GM23338 (cell line): ENCODE results near the gene MANBA. TPM values are rescaled to one million over a fixed set of nuclear protein-coding genes. Genes with fewer than 3 reads are reported as not detected.

Source experiments
- ATAC-seq: fragments of 200-7000 bp; cut with Tn5 transposase; 3 replicates; pipeline ENCODE4 v1.9.1; 2020
- DNase-seq: peaks from one replicate; pipeline ENCODE4 v3.0.0-alpha.2; 2015; ENCODE audit warnings: low spot score
- H2AFZ ChIP-seq: fragments of 200-600 bp; sonication (generic); 2 replicates; pipeline ENCODE4 v1.8.0; 2016; ENCODE audit warnings: antibody characterized with exemption, mild to moderate bottlenecking, moderate library complexity
- H3F3A ChIP-seq: fragments of 200-600 bp; sonication (generic); replicated peaks from 2 replicates; pipeline ENCODE4 v1.8.0; 2017; ENCODE audit warnings: antibody characterized with exemption, mixed run types, low read depth
- H3K27ac ChIP-seq: fragments of 200-600 bp; sonication (generic); 2 replicates; pipeline ENCODE4 v1.6.1; 2016; ENCODE audit warnings: low read depth
- H3K27me3 ChIP-seq: fragments of 200-600 bp; sonication (generic); 2 replicates; pipeline ENCODE4 v1.8.0; 2016; ENCODE audit warnings: mild to moderate bottlenecking, mixed run types, moderate library complexity; ENCODE audit not compliant: insufficient read depth
- H3K36me3 ChIP-seq: fragments of 200-600 bp; sonication (generic); 2 replicates; pipeline ENCODE4 v1.8.0; 2016; ENCODE audit warnings: mild to moderate bottlenecking; ENCODE audit not compliant: insufficient read depth
- H3K4me1 ChIP-seq: fragments of 200-600 bp; sonication (generic); 2 replicates; pipeline ENCODE4 v1.8.0; 2016; ENCODE audit warnings: mild to moderate bottlenecking, moderate library complexity; ENCODE audit not compliant: insufficient read depth
- H3K4me2 ChIP-seq: fragments of 200-600 bp; sonication (generic); 2 replicates; pipeline ENCODE4 v1.7.1; 2017; ENCODE audit warnings: mixed run types
- H3K4me3 ChIP-seq: fragments of 200-600 bp; sonication (generic); 2 replicates; pipeline ENCODE4 v1.6.1; 2016; ENCODE audit warnings: mixed run types
- H3K79me2 ChIP-seq: fragments of 200-600 bp; sonication (generic); replicated peaks from 2 replicates; pipeline ENCODE4 v1.8.0; 2017; ENCODE audit warnings: mild to moderate bottlenecking; ENCODE audit not compliant: insufficient read depth
- H3K9me2 ChIP-seq: fragments of 200-600 bp; sonication (generic); 2 replicates; pipeline ENCODE4 v1.8.0; 2017; ENCODE audit not compliant: insufficient read depth
- H4K20me1 ChIP-seq: fragments of 200-600 bp; sonication (generic); replicated peaks from 2 replicates; pipeline ENCODE4 v1.8.0; 2017; ENCODE audit warnings: mild to moderate bottlenecking; ENCODE audit not compliant: insufficient read depth
- H3K27ac Mint-ChIP-seq: 2 replicates; pipeline ENCODE4 v1.8.0; 2020; ENCODE audit warnings: inconsistent platforms, mild to moderate bottlenecking, moderate library complexity, mixed read lengths
- H3K27me3 Mint-ChIP-seq: 3 replicates; pipeline ENCODE4 v1.8.0; 2022; ENCODE audit warnings: low read depth, mild to moderate bottlenecking, moderate library complexity, mixed read lengths, inconsistent platforms; ENCODE audit not compliant: insufficient read depth, poor library complexity
- H3K36me3 Mint-ChIP-seq: 3 replicates; pipeline ENCODE4 v1.8.0; 2021; ENCODE audit warnings: low read depth, mild to moderate bottlenecking, inconsistent platforms, moderate library complexity, mixed read lengths
- H3K4me1 Mint-ChIP-seq: 3 replicates; pipeline ENCODE4 v1.8.0; 2020; ENCODE audit warnings: mild to moderate bottlenecking, inconsistent platforms, mixed read lengths
- H3K4me3 Mint-ChIP-seq: 3 replicates; pipeline ENCODE4 v1.8.0; 2021; ENCODE audit warnings: moderate library complexity, mild to moderate bottlenecking, inconsistent platforms, mixed read lengths
- H3K9me3 Mint-ChIP-seq: 3 replicates; pipeline ENCODE4 v1.8.0; 2020; ENCODE audit warnings: moderate library complexity, mild to moderate bottlenecking, inconsistent platforms, mixed read lengths
- CREB1 ChIP-seq: fragments of 250-450 bp; sonication (Bioruptor Pico); IDR thresholded peaks from 2 replicates; pipeline ENCODE4 v1.5.0; 2020; ENCODE audit warnings: low read depth, mild to moderate bottlenecking, moderate library complexity
- EZH2 ChIP-seq: fragments of 200-600 bp; sonication (generic); IDR thresholded peaks from one replicate; pipeline ENCODE4 v1.8.0; 2017; ENCODE audit warnings: antibody characterized with exemption, mild to moderate bottlenecking, low read depth; ENCODE audit not compliant: unreplicated experiment
- JUNB ChIP-seq: IDR thresholded peaks from one replicate; pipeline ENCODE4 v1.6.1; 2016; ENCODE audit warnings: antibody characterized with exemption; ENCODE audit not compliant: unreplicated experiment
- NANOG ChIP-seq: IDR thresholded peaks from 2 replicates; pipeline ENCODE4 v1.6.1; 2016; ENCODE audit warnings: antibody characterized with exemption, borderline replicate concordance
- POLR2AphosphoS5 ChIP-seq: IDR thresholded peaks from 2 replicates; pipeline ENCODE4 v1.6.1; 2016; ENCODE audit warnings: antibody characterized with exemption, low read depth
- STAT1 ChIP-seq: IDR thresholded peaks from one replicate; pipeline ENCODE4 v1.6.1; 2016; ENCODE audit warnings: antibody characterized with exemption; ENCODE audit not compliant: unreplicated experiment
- ZNF114 ChIP-seq: fragments of 250-450 bp; sonication (Bioruptor Pico); IDR thresholded peaks from 2 replicates; pipeline ENCODE4 v1.5.0; 2020; ENCODE audit warnings: mild to moderate bottlenecking, moderate library complexity
- ZNF331 ChIP-seq: fragments of 250-450 bp; sonication (Bioruptor Pico); IDR thresholded peaks from 2 replicates; pipeline ENCODE4 v1.5.0; 2020; ENCODE audit warnings: low read depth, mild to moderate bottlenecking, moderate library complexity
- ZNF462 ChIP-seq: fragments of 250-450 bp; sonication (Bioruptor Pico); IDR thresholded peaks from 2 replicates; pipeline ENCODE4 v1.5.0; 2020; ENCODE audit warnings: mild to moderate bottlenecking, moderate library complexity
- polyA plus RNA-seq: library from polyadenylated mRNA; unstranded; fragments of >200 nt; fragmentation: Nextera tagmentation; extraction: Ambion mirVana; gene quantifications from 2 replicates; pipeline ENCODE4 v1.2.1, GENCODE V29; 2016
- total RNA-seq: library from RNA; depleted of rRNA; stranded (reverse); fragments of >200 nt; shearing (Covaris generic); gene quantifications from 2 replicates; pipeline ENCODE4 v1.2.3, GENCODE V29; 2014

The MANBA gene
- total and polyA plus RNA-seq, 2 experiments from 2014 or later: 13.2 to 54.3 TPM

- no peak for TF ChIP-seq ZNF462 (CRISPR knock-in tag)
- no peak for TF ChIP-seq POLR2AphosphoS5
- no peak for TF ChIP-seq ZNF331 (CRISPR knock-in tag)
- TF ChIP-seq CREB1 (CRISPR knock-in tag): no peak
- no peak for TF ChIP-seq STAT1
- no peak for TF ChIP-seq NANOG
- TF ChIP-seq ZNF114 (CRISPR knock-in tag): no peak
Measured at GRCh38 chr4:102657206-102657605, 103.6 kb downstream of the MANBA start (continued).

- H3K4me1 ChIP-seq: no peaks in the 10 kb centered on the region
- H3K9me2 ChIP-seq: no peaks in the 10 kb centered on the region
- no peaks in the 10 kb centered on the region for H3K27me3 Mint-ChIP-seq
- no peaks in the 10 kb centered on the region for H3K4me1 Mint-ChIP-seq
- H3K27ac Mint-ChIP-seq: no peak overlapping the region
- H3K36me3 Mint-ChIP-seq: peaks cover 7% of the 10 kb centered on the region; the same call in 1 of the 3 replicates
- ATAC-seq (no peak), DNase-seq (no peak)
- H3K4me3 Mint-ChIP-seq: no peak overlapping the region
- H3K36me3 ChIP-seq: peaks cover 11% of the 10 kb centered on the region; the same call in 1 of the 2 replicates
- H3K9me3 Mint-ChIP-seq: no peaks in the 10 kb centered on the region
- H3K4me3 ChIP-seq: no peak overlapping the region
- H3F3A ChIP-seq: no peaks in the 10 kb centered on the region
- H3K27ac ChIP-seq: no peak overlapping the region
- no peak overlapping the region for H2AFZ ChIP-seq
- no peaks in the 10 kb centered on the region for H3K27me3 ChIP-seq
- no peak overlapping the region for H3K4me2 ChIP-seq
- no peaks in the 10 kb centered on the region for H4K20me1 ChIP-seq
- no peaks in the 10 kb centered on the region for H3K79me2 ChIP-seq
- TF ChIP-seq ZNF462 (CRISPR knock-in tag): no peak
- no peak for TF ChIP-seq EZH2
- TF ChIP-seq CREB1 (CRISPR knock-in tag): no peak
- no peak for TF ChIP-seq STAT1
- TF ChIP-seq JUNB: no peak
- no peak for TF ChIP-seq POLR2AphosphoS5
- TF ChIP-seq ZNF114 (CRISPR knock-in tag): no peak
Measured at GRCh38 chr4:102647117-102647516, 113.7 kb downstream of the MANBA start.
